SU-DHL-6 (cell line): ENCODE data around the gene THOC6.

Source experiments
- H2AFZ ChIP-seq: fragments of 200-600 bp; sonication (generic); 2 replicates; pipeline ENCODE4 v1.6.1; 2014; ENCODE audit warnings: low read depth, mild to moderate bottlenecking, moderate library complexity, mixed read lengths, antibody characterized with exemption, low read length; ENCODE audit not compliant: severe bottlenecking
- H3F3A ChIP-seq: fragments of 200-600 bp; shearing (Covaris generic); 2 replicates; pipeline ENCODE4 v1.6.0; 2016; ENCODE audit warnings: antibody characterized with exemption, mild to moderate bottlenecking; ENCODE audit not compliant: insufficient read depth
- H3K27ac ChIP-seq: fragments of 200-600 bp; sonication (generic); 2 replicates; pipeline ENCODE4 v1.5.1; 2016; ENCODE audit warnings: low read depth, mild to moderate bottlenecking, low read length, moderate library complexity, mixed read lengths
- H3K27me3 ChIP-seq: fragments of 200-600 bp; sonication (generic), shearing (Covaris generic); 2 replicates; pipeline ENCODE4 v1.6.0; 2014; ENCODE audit warnings: mild to moderate bottlenecking, low read length
- H3K36me3 ChIP-seq: fragments of 200-600 bp; sonication (generic); 2 replicates; pipeline ENCODE4 v1.6.1; 2014; ENCODE audit warnings: mild to moderate bottlenecking, low read length, mixed read lengths
- H3K4me2 ChIP-seq: fragments of 300-600, 200-600 bp; shearing (Covaris generic), sonication (generic); 2 replicates; pipeline ENCODE4 v1.6.0; 2014; ENCODE audit warnings: low read length, low read depth, mild to moderate bottlenecking; ENCODE audit not compliant: poor library complexity, severe bottlenecking
- H3K4me3 ChIP-seq: fragments of 200-600 bp; sonication (generic); 2 replicates; pipeline ENCODE4 v1.5.1; 2014; ENCODE audit warnings: antibody characterized with exemption, low read length, mild to moderate bottlenecking, mixed read lengths; ENCODE audit not compliant: insufficient read depth, poor library complexity, severe bottlenecking
- H3K79me2 ChIP-seq: fragments of 200-600 bp; sonication (generic); 2 replicates; pipeline ENCODE4 v1.6.1; 2014; ENCODE audit warnings: mild to moderate bottlenecking, low read length, moderate library complexity; ENCODE audit not compliant: insufficient read depth
- H3K9ac ChIP-seq: fragments of 200-600 bp; sonication (generic); 2 replicates; pipeline ENCODE4 v1.7.0; 2014; ENCODE audit warnings: mild to moderate bottlenecking, low read length
- H3K9me2 ChIP-seq: fragments of 200-600 bp; sonication (generic); replicated peaks from 2 replicates; pipeline ENCODE4 v1.6.1; 2014; ENCODE audit warnings: low read length; ENCODE audit not compliant: insufficient read depth
- H3K9me3 ChIP-seq: fragments of 200-600 bp; sonication (generic); 2 replicates; pipeline ENCODE4 v1.6.1; 2014; ENCODE audit warnings: low read length, mixed read lengths; ENCODE audit not compliant: insufficient read depth
- H4K20me1 ChIP-seq: fragments of 200-600 bp; sonication (generic); 2 replicates; pipeline ENCODE4 v1.6.1; 2014; ENCODE audit warnings: low read depth, mild to moderate bottlenecking, antibody characterized with exemption, low read length, moderate library complexity, mixed read lengths
- CTCF ChIP-seq: fragments of 200-600 bp; sonication (generic); IDR thresholded peaks from one replicate; pipeline ENCODE4 v1.5.1; 2017; ENCODE audit warnings: antibody characterized with exemption, mild to moderate bottlenecking, low read length, moderate library complexity; ENCODE audit not compliant: insufficient read depth, poor library complexity, severe bottlenecking
- EZH2phosphoT487 ChIP-seq: fragments of 200-600 bp; sonication (generic), shearing (Covaris generic); conservative IDR thresholded peaks from 2 replicates; pipeline ENCODE4 v1.6.1; 2018; ENCODE audit warnings: mild to moderate bottlenecking, antibody characterized with exemption, low read length, moderate library complexity, mixed read lengths

Gene THOC6

GRCh38 chr16:2985462-2985861 lies 38.4 kb upstream of the THOC6 start:
- no peak overlapping the region for H2AFZ ChIP-seq
- no peak overlapping the region for H3K9ac ChIP-seq
- H3K27ac ChIP-seq = no peak overlapping the region
- TF ChIP-seq CTCF (no peak), EZH2phosphoT487 (no peak)
- no peaks in the 10 kb centered on the region for H3K9me3 ChIP-seq
- no peaks in the 10 kb centered on the region for H4K20me1 ChIP-seq
- no peaks in the 10 kb centered on the region for H3K27me3 ChIP-seq
- no peak overlapping the region for H3K4me3 ChIP-seq
- no peaks in the 10 kb centered on the region for H3K79me2 ChIP-seq
- peaks cover 18% of the 10 kb centered on the region for H3F3A ChIP-seq
- no peaks in the 10 kb centered on the region for H3K36me3 ChIP-seq
- no peaks in the 10 kb centered on the region for H3K9me2 ChIP-seq
- no peak overlapping the region for H3K4me2 ChIP-seq

- H3K4me3 ChIP-seq = no peak overlapping the region
- H3K9me3 ChIP-seq = no peaks in the 10 kb centered on the region
- no peaks in the 10 kb centered on the region for H3K79me2 ChIP-seq
- H3K27ac ChIP-seq = no peak overlapping the region
- no peaks in the 10 kb centered on the region for H3K9me2 ChIP-seq
- H2AFZ ChIP-seq = no peak overlapping the region
- no peak overlapping the region for H3K4me2 ChIP-seq
- H3K9ac ChIP-seq = no peak overlapping the region
- H3F3A ChIP-seq = peaks cover 18% of the 10 kb centered on the region
- TF ChIP-seq CTCF = no peak
- TF ChIP-seq EZH2phosphoT487 = no peak
- H3K27me3 ChIP-seq = no peaks in the 10 kb centered on the region
- H3K36me3 ChIP-seq = no peaks in the 10 kb centered on the region
- no peaks in the 10 kb centered on the region for H4K20me1 ChIP-seq
Observed at GRCh38 chr16:2985893-2986355, 37.9 kb upstream of the THOC6 start.

DNA sequence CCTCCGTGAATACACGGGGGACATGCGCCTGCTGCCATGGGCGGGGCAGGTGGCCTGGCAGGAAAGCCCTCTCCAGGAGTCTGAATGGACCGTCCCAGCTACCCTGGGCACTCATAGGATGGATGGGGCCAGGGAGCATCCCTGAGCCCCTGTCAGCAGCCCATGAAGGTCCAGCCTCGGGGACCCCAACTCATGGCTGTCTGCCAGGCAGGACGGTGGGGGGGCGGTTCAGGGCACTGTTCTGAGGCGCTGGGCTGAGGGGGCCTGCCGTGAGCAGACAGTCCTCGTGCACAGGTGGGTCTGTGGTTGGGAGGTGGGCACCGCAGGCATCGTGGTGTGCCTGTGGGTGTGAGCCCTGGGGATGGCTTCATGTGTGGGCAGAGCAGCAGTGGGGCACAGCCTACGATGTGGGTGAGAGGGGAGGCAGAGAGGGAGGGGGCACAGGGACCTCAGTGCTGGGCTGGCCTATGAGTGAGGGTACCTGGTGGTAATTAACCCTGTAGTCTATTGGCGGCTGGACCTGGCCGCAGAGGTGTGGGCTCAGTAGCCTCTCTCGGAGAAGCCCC lies 37.1 kb upstream of the THOC6 start:
- H3K9ac ChIP-seq = no peak overlapping the region
- H3K36me3 ChIP-seq = no peaks in the 10 kb centered on the region
- no peak overlapping the region for H3K4me3 ChIP-seq
- no peaks in the 10 kb centered on the region for H4K20me1 ChIP-seq
- no peaks in the 10 kb centered on the region for H3K9me2 ChIP-seq
- no peaks in the 10 kb centered on the region for H3K27me3 ChIP-seq
- H3K27ac ChIP-seq = no peak overlapping the region
- TF ChIP-seq EZH2phosphoT487 (no peak), CTCF (no peak)
- H3K79me2 ChIP-seq = no peaks in the 10 kb centered on the region
- peaks cover 16% of the 10 kb centered on the region for H3F3A ChIP-seq
- no peak overlapping the region for H2AFZ ChIP-seq
- H3K9me3 ChIP-seq = no peaks in the 10 kb centered on the region
- no peak overlapping the region for H3K4me2 ChIP-seq
